ENCODE measurements around the gene DOCK2. TPM values are rescaled to one million over a fixed set of nuclear protein-coding genes. Genes with fewer than 3 reads are reported as not detected.

The DOCK2 gene
- polyA plus RNA-seq, 3 donors, result 57.5 to 178 (median 115) TPM

GRCh38 chr5:169922474-169922873 lies 285.4 kb downstream of the DOCK2 start:
- Histone ChIP-seq H3K36me3 (replicated peaks in 1 of 2; ENCODE audit: control insufficient read depth in 1 of 2, insufficient read depth in 2 of 2, low read length in 2 of 2) (peaks cover 23 to 84% of the 10 kb centered on the region in 2 donors), H3K9me3 (replicated peaks in 1 of 2; ENCODE audit: control insufficient read depth in 1 of 2, insufficient read depth in 1 of 2, low read length in 2 of 2) (no peaks in the 10 kb centered on the region), H3K9ac (ENCODE audit: insufficient read depth, low read length, poor library complexity, severe bottlenecking) (no peak overlapping the region), H3K27me3 (ENCODE audit: control insufficient read depth in 2 of 2, insufficient read depth in 2 of 2, low read length in 2 of 2) (no peaks in the 10 kb centered on the region), H3K79me2 (ENCODE audit: insufficient read depth, low read length) (peaks cover 17% of the 10 kb centered on the region), H4K20me1 (ENCODE audit: insufficient read depth, low read length) (peaks cover 100% of the 10 kb centered on the region), H3K4me1 (ENCODE audit: control insufficient read depth in 1 of 2, insufficient read depth in 2 of 2, low read length in 2 of 2) (no peaks in the 10 kb centered on the region), H2AFZ (ENCODE audit: insufficient read depth, low read depth, low read length, poor library complexity, severe bottlenecking) (no peak overlapping the region), H3K4me3 (replicated peaks in 1 of 3; ENCODE audit: low read depth in 2 of 3, low read length in 3 of 3) (no peak overlapping the region), H3K4me2 (replicated peaks; ENCODE audit: extremely low read depth, low read length, poor library complexity, severe bottlenecking) (no peak overlapping the region), H3K27ac (ENCODE audit: low read depth in 1 of 2, low read length in 2 of 2) (peak overlapping the region in 1 of 2 donors; percentile 14)
- no peak for DNase-seq
- no peak for TF ChIP-seq CTCF (IDR thresholded peaks at IDR 0.05)
- intact Hi-C loops (cut with micrococcal nuclease), result no loop called here
- Mint-ChIP-seq H3K4me1 (peaks cover 1% of the 10 kb centered on the region), H3K9me3 (peaks cover 0 to 3% (median 0%) of the 10 kb centered on the region in 7 donors), H3K4me3 (no peak overlapping the region), H3K27me3 (ENCODE audit: low read depth in 3 of 3) (no peaks in the 10 kb centered on the region), H3K27ac (peak overlapping the region in 1 of 7 donors; percentile 17), H3K36me3 (peaks cover 48 to 64% of the 10 kb centered on the region in 2 donors)
- no CpG with 5 or more reads among the region's 1 CpG for WGBS (ENCODE audit: insufficient coverage)

- WGBS (ENCODE audit: insufficient coverage), result no CpG with 5 or more reads among the region's 1 CpG
- intact Hi-C loops (cut with micrococcal nuclease), result no loop called here
- peaks cover 12% of the 10 kb centered on the region for H3K79me2 ChIP-seq (ENCODE audit: insufficient read depth, low read length)
- Mint-ChIP-seq H3K4me3 (no peak overlapping the region), H3K27me3 (ENCODE audit: low read depth in 3 of 3) (no peaks in the 10 kb centered on the region), H3K9me3 (peaks cover 0 to 3% (median 0%) of the 10 kb centered on the region in 7 donors), H3K4me1 (peaks cover 1% of the 10 kb centered on the region), H3K36me3 (peaks cover 54 to 70% of the 10 kb centered on the region in 2 donors), H3K27ac (peak overlapping the region in 3 of 7 donors; percentile 18 to 38 (median 30))
- H3K36me3 ChIP-seq (replicated peaks in 1 of 2; ENCODE audit: control insufficient read depth in 1 of 2, insufficient read depth in 2 of 2, low read length in 2 of 2), result peaks cover 26 to 94% of the 10 kb centered on the region in 2 donors
- no peak overlapping the region for H2AFZ ChIP-seq (ENCODE audit: insufficient read depth, low read depth, low read length, poor library complexity, severe bottlenecking)
- H3K27me3 ChIP-seq (ENCODE audit: control insufficient read depth in 2 of 2, insufficient read depth in 2 of 2, low read length in 2 of 2), result no peaks in the 10 kb centered on the region
- no peaks in the 10 kb centered on the region for H3K9me3 ChIP-seq (replicated peaks in 1 of 2; ENCODE audit: control insufficient read depth in 1 of 2, insufficient read depth in 1 of 2, low read length in 2 of 2)
- peak overlapping the region in 1 of 2 donors; percentile 17 for H3K27ac ChIP-seq (ENCODE audit: low read depth in 1 of 2, low read length in 2 of 2)
- DNase-seq, result no peak
- H3K4me1 ChIP-seq (ENCODE audit: control insufficient read depth in 1 of 2, insufficient read depth in 2 of 2, low read length in 2 of 2), result no peaks in the 10 kb centered on the region
- H3K9ac ChIP-seq (ENCODE audit: insufficient read depth, low read length, poor library complexity, severe bottlenecking), result no peak overlapping the region
- H4K20me1 ChIP-seq (ENCODE audit: insufficient read depth, low read length), result peaks cover 99% of the 10 kb centered on the region
- H3K4me2 ChIP-seq (replicated peaks; ENCODE audit: extremely low read depth, low read length, poor library complexity, severe bottlenecking), result no peak overlapping the region
- no peak overlapping the region for H3K4me3 ChIP-seq (replicated peaks in 1 of 3; ENCODE audit: low read depth in 2 of 3, low read length in 3 of 3)
- no peak for TF ChIP-seq CTCF (IDR thresholded peaks at IDR 0.05)
Observed at GRCh38 chr5:169923988-169924387, 286.9 kb downstream of the DOCK2 start.

Data from CD14-positive monocyte (primary cell).